Activated T-helper 1 cell treated with anti-CD3 and anti-CD28 coated beads, Interleukin-12 subunit alpha, Interleukin-12 subunit beta, Interleukin-2, Interleukin-4 antibody, amounts not matched to agents 30 ng/mL and 10 ng/mL and 1 ng/mL, durations not matched to agents 14 hours and 24 hours and 36 hours (primary cell): Measurements from ENCODE around the gene OPN4. TPM values are rescaled to one million over a fixed set of nuclear protein-coding genes. Genes with fewer than 3 reads are reported as not detected.

Experiments used
- DNase-seq: peaks from one replicate; pipeline ENCODE4 v3.0.0; 2021; ENCODE audit warnings: low spot score
- H3K27ac Mint-ChIP-seq: one replicate; pipeline ENCODE4 v1.8.0; 2021; ENCODE audit warnings: mild to moderate bottlenecking, mixed read lengths
- H3K27me3 Mint-ChIP-seq: one replicate; pipeline ENCODE4 v1.8.0; 2022; ENCODE audit warnings: mild to moderate bottlenecking, moderate library complexity, mixed read lengths; ENCODE audit not compliant: insufficient read depth
- H3K36me3 Mint-ChIP-seq: one replicate; pipeline ENCODE4 v1.8.0; 2021; ENCODE audit warnings: low read depth, mixed read lengths
- H3K4me1 Mint-ChIP-seq: one replicate; pipeline ENCODE4 v1.8.0; 2021; ENCODE audit warnings: low read depth, mixed read lengths
- H3K4me3 Mint-ChIP-seq: one replicate; pipeline ENCODE4 v1.8.0; 2021; ENCODE audit warnings: mild to moderate bottlenecking, moderate library complexity, mixed read lengths
- H3K9me3 Mint-ChIP-seq: one replicate; pipeline ENCODE4 v1.8.0; 2021; ENCODE audit warnings: mixed read lengths
- intact Hi-C: fragments of 100-400 bp; cut with micrococcal nuclease; formaldehyde crosslinking; loops from one replicate; pipeline ENCODE4 v1.15.1; 2024
- total RNA-seq: library from RNA; stranded (reverse); gene quantifications from 2 replicates; pipeline ENCODE4 v1.2.3, GENCODE V29; 2022

OPN4 gene
- total RNA-seq, 1 donor from 2014 or later, result not detected

GRCh38 chr10:86706401-86706841 is 52.1 kb downstream of the OPN4 start:
- Mint-ChIP-seq H3K9me3 (no peaks in the 10 kb centered on the region), H3K27ac (no peak overlapping the region), H3K36me3 (no peaks in the 10 kb centered on the region), H3K4me3 (no peak overlapping the region), H3K4me1 (peaks cover 6% of the 10 kb centered on the region), H3K27me3 (no peaks in the 10 kb centered on the region)
- intact Hi-C loops, result no loop called here
- no peak for DNase-seq

GRCh38 chr10:86706977-86707376 is 52.6 kb downstream of the OPN4 start:
- no peaks in the 10 kb centered on the region for H3K36me3 Mint-ChIP-seq
- no peak overlapping the region for H3K4me3 Mint-ChIP-seq
- DNase-seq, result no peak
- no peak overlapping the region for H3K27ac Mint-ChIP-seq
- H3K9me3 Mint-ChIP-seq, result no peaks in the 10 kb centered on the region
- H3K27me3 Mint-ChIP-seq, result no peaks in the 10 kb centered on the region
- intact Hi-C loops, result no loop called here
- peaks cover 7% of the 10 kb centered on the region for H3K4me1 Mint-ChIP-seq

GRCh38 chr10:86707505-86707904 is 53.2 kb downstream of the OPN4 start:
- intact Hi-C loops, result no loop called here
- Mint-ChIP-seq H3K36me3 (no peaks in the 10 kb centered on the region), H3K4me3 (no peak overlapping the region), H3K27me3 (no peaks in the 10 kb centered on the region), H3K27ac (no peak overlapping the region), H3K4me1 (peaks cover 11% of the 10 kb centered on the region), H3K9me3 (no peaks in the 10 kb centered on the region)
- no peak for DNase-seq

GRCh38 chr10:86708068-86708782 is 53.9 kb downstream of the OPN4 start:
- H3K9me3 Mint-ChIP-seq, result no peaks in the 10 kb centered on the region
- H3K27ac Mint-ChIP-seq, result no peak overlapping the region
- DNase-seq, result no peak
- H3K4me3 Mint-ChIP-seq, result no peak overlapping the region
- intact Hi-C loops, result no loop called here
- H3K36me3 Mint-ChIP-seq, result no peaks in the 10 kb centered on the region
- H3K4me1 Mint-ChIP-seq, result peaks cover 11% of the 10 kb centered on the region
- no peaks in the 10 kb centered on the region for H3K27me3 Mint-ChIP-seq

GRCh38 chr10:86708783-86709380 is 54.5 kb downstream of the OPN4 start:
- Mint-ChIP-seq H3K4me3 (no peak overlapping the region), H3K27ac (no peak overlapping the region), H3K4me1 (peaks cover 15% of the 10 kb centered on the region)

GRCh38 chr10:86709396-86710185 is 55.2 kb downstream of the OPN4 start:
- peak overlapping the region; percentile 97 for H3K27ac Mint-ChIP-seq
- H3K4me1 Mint-ChIP-seq, result peaks cover 17% of the 10 kb centered on the region
- peaks cover 2% of the 10 kb centered on the region for H3K36me3 Mint-ChIP-seq
- intact Hi-C loops, result loop anchor here (2.0 to 5.0 kb wide), 5 partner anchors 179 to 385 kb away; partner anchors contain the start of genes ADIRF, GLUD1, SHLD2 and WAPL
- H3K9me3 Mint-ChIP-seq, result no peaks in the 10 kb centered on the region
- H3K27me3 Mint-ChIP-seq, result no peaks in the 10 kb centered on the region
- H3K4me3 Mint-ChIP-seq, result peak overlapping the region; percentile 88
- no peak for DNase-seq

More at GRCh38 chr10:86708783-86709380, 54.5 kb downstream of the OPN4 start:
- no peaks in the 10 kb centered on the region for H3K9me3 Mint-ChIP-seq
- no peaks in the 10 kb centered on the region for H3K27me3 Mint-ChIP-seq
- H3K36me3 Mint-ChIP-seq, result peaks cover 2% of the 10 kb centered on the region
- intact Hi-C loops, result no loop called here
- DNase-seq, result no peak

GRCh38 chr10:86710987-86711512 is 56.7 kb downstream of the OPN4 start:
- H3K27me3 Mint-ChIP-seq, result no peaks in the 10 kb centered on the region
- no peaks in the 10 kb centered on the region for H3K9me3 Mint-ChIP-seq
- H3K4me3 Mint-ChIP-seq, result peak overlapping the region; percentile 88
- H3K27ac Mint-ChIP-seq, result peak overlapping the region; percentile 97
- intact Hi-C loops, result loop anchor here (1.0 to 5.0 kb wide), 7 partner anchors 45 to 384 kb away; partner anchors contain the start of genes ADIRF, BMPR1A, GLUD1 and SHLD2
- DNase-seq, result peak; percentile 84
- peaks cover 2% of the 10 kb centered on the region for H3K36me3 Mint-ChIP-seq
- H3K4me1 Mint-ChIP-seq, result peaks cover 17% of the 10 kb centered on the region

GRCh38 chr10:86711513-86712316 is 57.4 kb downstream of the OPN4 start:
- intact Hi-C loops, result loop anchor here (1.0 to 5.0 kb wide), 7 partner anchors 45 to 383 kb away; partner anchors contain the start of genes ADIRF, BMPR1A, GLUD1 and SHLD2
- Mint-ChIP-seq H3K4me1 (peaks cover 17% of the 10 kb centered on the region), H3K27ac (peak overlapping the region; percentile 89), H3K27me3 (no peaks in the 10 kb centered on the region), H3K9me3 (no peaks in the 10 kb centered on the region), H3K36me3 (peaks cover 2% of the 10 kb centered on the region), H3K4me3 (peak overlapping the region; percentile 88)
- peak; percentile 48 for DNase-seq

GRCh38 chr10:86712317-86712707 is 58.0 kb downstream of the OPN4 start:
- intact Hi-C loops, result loop anchor here (5.0 kb wide), 1 partner anchor 255 kb away; the partner anchor contains the start of gene ADIRF
- Mint-ChIP-seq H3K9me3 (no peaks in the 10 kb centered on the region), H3K4me3 (peak overlapping the region; percentile 83), H3K27me3 (no peaks in the 10 kb centered on the region), H3K27ac (peak overlapping the region; percentile 89), H3K36me3 (peaks cover 2% of the 10 kb centered on the region), H3K4me1 (peaks cover 17% of the 10 kb centered on the region)
- DNase-seq, result no peak

GRCh38 chr10:86715156-86715795 is 60.9 kb downstream of the OPN4 start:
- no peak for DNase-seq
- Mint-ChIP-seq H3K27ac (no peak overlapping the region), H3K4me3 (no peak overlapping the region), H3K27me3 (peaks cover 5% of the 10 kb centered on the region), H3K4me1 (peaks cover 17% of the 10 kb centered on the region), H3K36me3 (peaks cover 2% of the 10 kb centered on the region), H3K9me3 (no peaks in the 10 kb centered on the region)
- intact Hi-C loops, result no loop called here

- Mint-ChIP-seq H3K27me3 (peaks cover 10% of the 10 kb centered on the region), H3K27ac (no peak overlapping the region), H3K9me3 (no peaks in the 10 kb centered on the region), H3K4me3 (no peak overlapping the region), H3K4me1 (peaks cover 13% of the 10 kb centered on the region), H3K36me3 (peaks cover 2% of the 10 kb centered on the region)
- intact Hi-C loops, result no loop called here
- DNase-seq, result no peak
Measured at GRCh38 chr10:86715836-86716235, 61.5 kb downstream of the OPN4 start.
